Mucosa of descending colon (tissue), 3 donors: Measurements from ENCODE around the gene RBP3. TPM values are rescaled to one million over a fixed set of nuclear protein-coding genes. Genes with fewer than 3 reads are reported as not detected.

Source experiments
- ATAC-seq: fragments of 200-7000 bp; cut with Tn5 transposase; one replicate; pipeline ENCODE4 v1.9.1; 2020; ENCODE audit warnings: mild to moderate bottlenecking, moderate library complexity
- DNase-seq, 3 donors: peaks; one replicate each; pipeline ENCODE4 v3.0.0-alpha.2; 2020
- H3K36me3 ChIP-seq: fragments of 200-600 bp; one replicate; pipeline ENCODE4 v1.8.0; 2021; ENCODE audit warnings: low read depth, mild to moderate bottlenecking
- H3K4me1 ChIP-seq: fragments of 200-600 bp; one replicate; pipeline ENCODE4 v1.8.0; 2021; ENCODE audit warnings: low read depth, mild to moderate bottlenecking
- H3K4me3 ChIP-seq: fragments of 200-600 bp; one replicate; pipeline ENCODE4 v1.8.0; 2021; ENCODE audit warnings: mild to moderate bottlenecking
- H3K9me3 ChIP-seq: fragments of 200-600 bp; one replicate; pipeline ENCODE4 v1.8.0; 2021; ENCODE audit warnings: mild to moderate bottlenecking
- intact Hi-C, 2 donors: fragments of 100-400 bp; cut with DNase I in 1 of 2; cut with micrococcal nuclease in 1 of 2; formaldehyde crosslinking; loops; one replicate each; pipeline versions ENCODE4 v1.11.0 to v1.11.1; 2022; cut with DNase I, micrococcal nuclease
- total RNA-seq, 3 donors: library from RNA; stranded (reverse); fragmentation: NEBNext Ultra II Directional in 2 of 3; extraction: Animal tissue kit (Norgen Biotek cat#: 25700) in 2 of 3; gene quantifications; one replicate each; pipeline versions ENCODE4 v1.2.1 to v1.2.4, GENCODE V29; 2021 to 2023
- TF ChIP-seq, protein P1 (sequence below): fragments of 200-600 bp; IDR thresholded peaks from one replicate; pipeline ENCODE4 v1.8.0; 2022; ENCODE audit warnings: antibody characterized with exemption, mild to moderate bottlenecking
- donor health status: DM: no; HTN: no; CAD: no; lungs with moderate emphysema.
- donor health status: DM: no; HTN: no; CAD: no.
- donor health status: DM: no; HTN: yes; CAD: no.

Gene RBP3
- total RNA-seq, 3 donors from 2014 or later = not detected

DNA sequence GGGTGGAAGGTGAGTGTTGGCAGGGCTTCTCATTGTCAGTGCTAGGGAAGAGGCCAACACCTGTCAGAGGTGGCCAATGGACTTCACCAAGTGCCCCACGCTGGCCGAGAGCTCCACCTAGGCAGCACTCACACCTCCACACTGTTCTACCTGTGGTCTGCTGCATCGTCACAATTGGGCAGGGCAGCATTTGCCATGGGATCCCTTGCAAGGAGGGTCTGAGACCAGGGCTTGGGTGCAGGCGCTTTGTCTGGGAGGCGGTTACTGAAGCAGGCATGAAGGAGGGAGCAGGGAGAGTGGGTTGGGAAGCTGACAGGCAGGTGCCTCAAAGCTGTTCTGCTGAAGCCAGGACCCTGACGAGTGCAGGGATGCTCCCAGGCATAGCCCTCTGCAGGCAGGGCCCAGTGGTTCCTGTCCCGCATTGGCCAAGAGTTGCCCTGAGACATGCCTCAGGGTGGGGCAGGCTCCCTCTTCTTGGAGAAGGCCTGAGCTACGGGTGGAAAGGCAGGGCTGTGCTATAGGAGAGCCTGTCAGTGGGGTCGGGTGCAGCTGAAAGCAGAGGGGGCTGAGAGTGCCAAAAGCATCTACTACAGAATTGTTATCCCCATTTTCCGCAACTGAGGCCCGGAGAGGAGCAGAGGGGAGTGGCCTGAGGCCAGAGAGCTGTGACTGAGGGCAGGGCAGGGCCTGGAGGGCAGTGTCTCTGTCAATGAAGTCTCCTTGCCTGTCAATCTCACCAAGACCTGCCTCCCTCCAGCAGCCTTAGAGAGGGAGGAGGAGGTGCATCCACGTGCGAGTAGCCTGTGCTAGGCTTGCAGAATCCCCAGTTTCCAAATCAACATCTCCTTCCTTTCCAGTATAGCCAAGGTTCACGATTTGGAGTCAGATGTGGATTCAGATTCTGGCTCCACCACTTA is 4.0 kb downstream of the RBP3 start:
- DNase-seq (no peak), ATAC-seq (no peak)
- Histone ChIP-seq H3K36me3 (no peaks in the 10 kb centered on the region), H3K4me3 (no peak overlapping the region), H3K4me1 (no peaks in the 10 kb centered on the region), H3K9me3 (no peaks in the 10 kb centered on the region)
- TF ChIP-seq, protein P1, sequence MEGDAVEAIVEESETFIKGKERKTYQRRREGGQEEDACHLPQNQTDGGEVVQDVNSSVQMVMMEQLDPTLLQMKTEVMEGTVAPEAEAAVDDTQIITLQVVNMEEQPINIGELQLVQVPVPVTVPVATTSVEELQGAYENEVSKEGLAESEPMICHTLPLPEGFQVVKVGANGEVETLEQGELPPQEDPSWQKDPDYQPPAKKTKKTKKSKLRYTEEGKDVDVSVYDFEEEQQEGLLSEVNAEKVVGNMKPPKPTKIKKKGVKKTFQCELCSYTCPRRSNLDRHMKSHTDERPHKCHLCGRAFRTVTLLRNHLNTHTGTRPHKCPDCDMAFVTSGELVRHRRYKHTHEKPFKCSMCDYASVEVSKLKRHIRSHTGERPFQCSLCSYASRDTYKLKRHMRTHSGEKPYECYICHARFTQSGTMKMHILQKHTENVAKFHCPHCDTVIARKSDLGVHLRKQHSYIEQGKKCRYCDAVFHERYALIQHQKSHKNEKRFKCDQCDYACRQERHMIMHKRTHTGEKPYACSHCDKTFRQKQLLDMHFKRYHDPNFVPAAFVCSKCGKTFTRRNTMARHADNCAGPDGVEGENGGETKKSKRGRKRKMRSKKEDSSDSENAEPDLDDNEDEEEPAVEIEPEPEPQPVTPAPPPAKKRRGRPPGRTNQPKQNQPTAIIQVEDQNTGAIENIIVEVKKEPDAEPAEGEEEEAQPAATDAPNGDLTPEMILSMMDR = no peak
- intact Hi-C loops = no loop called here

DNA sequence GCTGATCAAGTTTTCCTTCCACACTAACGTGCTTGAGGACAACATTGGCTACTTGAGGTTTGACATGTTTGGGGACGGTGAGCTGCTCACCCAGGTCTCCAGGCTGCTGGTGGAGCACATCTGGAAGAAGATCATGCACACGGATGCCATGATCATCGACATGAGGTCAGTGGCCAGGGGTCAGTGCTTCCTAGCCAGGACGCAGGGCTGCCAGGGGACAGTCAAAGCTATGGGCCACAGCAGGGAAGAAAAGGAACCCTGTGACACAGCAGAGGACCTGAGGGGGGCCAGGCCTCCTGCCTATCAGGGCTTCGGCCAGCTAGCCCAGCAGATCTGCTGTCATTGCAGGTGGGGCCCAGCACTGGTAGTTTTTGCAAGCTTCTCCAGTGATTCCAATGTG is 5.2 kb downstream of the RBP3 start:
- Histone ChIP-seq H3K36me3 (no peaks in the 10 kb centered on the region), H3K4me1 (no peaks in the 10 kb centered on the region), H3K4me3 (no peak overlapping the region), H3K9me3 (no peaks in the 10 kb centered on the region)
- TF ChIP-seq, protein P1 = no peak
- DNase-seq = no peak
- no peak for ATAC-seq
- intact Hi-C loops = no loop called here

DNA sequence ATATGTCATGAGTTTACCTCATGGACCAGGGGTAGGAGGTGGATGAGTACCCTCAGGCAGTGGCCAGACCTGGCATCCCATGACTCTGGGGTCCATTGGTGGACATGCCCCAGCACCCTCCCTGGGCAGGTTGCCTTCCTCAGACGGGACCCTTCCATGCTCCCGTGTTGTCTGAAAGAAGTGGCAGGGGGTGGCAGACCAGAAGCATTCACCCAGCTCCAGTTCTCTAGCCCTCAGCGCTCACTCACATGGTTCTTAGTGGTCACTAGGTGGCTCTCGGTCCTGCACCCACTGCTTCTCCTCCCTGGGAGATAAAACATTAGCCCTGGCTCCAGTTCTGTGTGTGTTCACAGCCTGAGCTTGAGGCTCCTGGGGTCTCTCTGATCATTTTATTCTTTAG is 6.0 kb downstream of the RBP3 start:
- Histone ChIP-seq H3K9me3 (no peaks in the 10 kb centered on the region), H3K4me1 (no peaks in the 10 kb centered on the region), H3K36me3 (no peaks in the 10 kb centered on the region), H3K4me3 (no peak overlapping the region)
- intact Hi-C loops = no loop called here
- TF ChIP-seq, protein P1 = no peak
- DNase-seq (no peak), ATAC-seq (no peak)

DNA sequence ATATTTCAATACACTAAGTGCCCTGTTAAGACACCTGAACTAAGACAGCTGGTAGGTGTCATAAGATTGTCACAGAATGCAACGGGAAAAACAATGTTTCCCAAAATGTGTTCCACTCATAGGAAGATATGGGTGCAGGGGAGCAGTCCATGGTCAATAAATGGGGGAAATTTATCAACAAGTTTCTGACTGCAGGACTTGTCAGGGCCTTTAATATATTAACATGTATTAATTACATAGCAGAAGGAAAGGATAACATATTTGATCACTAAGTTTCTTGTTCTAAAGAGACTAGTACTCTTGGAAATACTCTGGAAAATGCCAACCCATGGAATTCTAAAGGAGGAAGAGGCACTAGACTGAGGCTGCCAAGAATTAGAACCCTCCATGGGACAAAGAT is 6.7 kb downstream of the RBP3 start:
- no peak overlapping the region for H3K4me3 ChIP-seq
- intact Hi-C loops = no loop called here
- no peak for ATAC-seq
- no peaks in the 10 kb centered on the region for H3K9me3 ChIP-seq
- no peaks in the 10 kb centered on the region for H3K4me1 ChIP-seq
- no peaks in the 10 kb centered on the region for H3K36me3 ChIP-seq
- TF ChIP-seq, protein P1 = no peak
- DNase-seq = no peak

DNA sequence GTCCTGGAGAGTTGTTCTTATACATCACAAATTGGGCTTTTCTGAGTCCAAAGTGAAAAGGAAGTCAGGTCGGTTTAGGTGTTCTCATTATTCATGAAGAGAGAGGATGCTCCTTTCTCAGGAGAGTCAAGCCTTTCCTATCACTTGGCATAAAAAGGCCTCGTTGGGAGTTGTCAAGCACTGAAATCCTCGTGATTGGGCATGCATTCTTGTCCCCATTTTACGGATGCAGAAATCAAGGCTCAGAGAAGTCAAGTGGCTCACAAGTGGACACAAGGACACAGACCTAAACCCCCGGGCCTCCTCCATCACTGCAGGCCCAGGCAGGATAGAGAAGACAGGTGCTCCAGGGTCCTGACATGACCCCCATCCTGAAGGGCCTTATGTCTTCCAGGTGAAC is 8.5 kb downstream of the RBP3 start:
- TF ChIP-seq, protein P1 = no peak
- no peak for DNase-seq
- Histone ChIP-seq H3K4me3 (no peak overlapping the region), H3K9me3 (no peaks in the 10 kb centered on the region), H3K36me3 (no peaks in the 10 kb centered on the region), H3K4me1 (no peaks in the 10 kb centered on the region)
- intact Hi-C loops = no loop called here
- ATAC-seq = no peak
